Measurements from ENCODE around the gene CCDC121.

CCDC121 gene

DNA sequence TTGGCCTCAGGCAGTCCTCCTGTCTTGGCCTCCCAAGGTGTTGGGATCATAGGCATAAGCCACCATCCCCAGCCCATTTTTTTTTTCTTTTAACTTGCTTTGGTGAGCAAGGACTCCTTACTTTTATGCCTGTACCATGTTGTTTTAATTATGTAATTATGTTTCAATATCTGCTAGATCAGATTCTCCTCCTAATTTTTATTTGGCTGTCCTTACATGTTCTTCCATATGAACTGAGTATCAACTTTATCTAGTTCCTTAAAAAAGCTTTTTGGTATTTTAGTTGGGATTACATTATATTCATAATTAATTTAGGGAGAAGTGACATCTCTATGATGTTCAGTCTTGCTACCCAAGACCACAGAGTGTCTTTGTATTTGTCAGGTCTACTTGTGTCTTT lies 16.4 kb upstream of the CCDC121 start:
- no peaks in the 10 kb centered on the region for H3K9me2 ChIP-seq (replicated peaks; ENCODE audit: insufficient read depth, low read length)
- no peak overlapping the region for H3K27ac ChIP-seq (ENCODE audit: low read depth, low read length)
- H4K20me1 ChIP-seq (ENCODE audit: low read depth, low read length), result no peaks in the 10 kb centered on the region
- no peak overlapping the region for H3K9ac ChIP-seq (ENCODE audit: low read length)
- peaks cover 19% of the 10 kb centered on the region for H3K36me3 ChIP-seq (ENCODE audit: low read length)
- H3K79me2 ChIP-seq (ENCODE audit: insufficient read depth, low read length), result no peaks in the 10 kb centered on the region
- no peaks in the 10 kb centered on the region for H3K9me3 ChIP-seq (ENCODE audit: insufficient read depth, low read length)
- TF ChIP-seq, protein P1, sequence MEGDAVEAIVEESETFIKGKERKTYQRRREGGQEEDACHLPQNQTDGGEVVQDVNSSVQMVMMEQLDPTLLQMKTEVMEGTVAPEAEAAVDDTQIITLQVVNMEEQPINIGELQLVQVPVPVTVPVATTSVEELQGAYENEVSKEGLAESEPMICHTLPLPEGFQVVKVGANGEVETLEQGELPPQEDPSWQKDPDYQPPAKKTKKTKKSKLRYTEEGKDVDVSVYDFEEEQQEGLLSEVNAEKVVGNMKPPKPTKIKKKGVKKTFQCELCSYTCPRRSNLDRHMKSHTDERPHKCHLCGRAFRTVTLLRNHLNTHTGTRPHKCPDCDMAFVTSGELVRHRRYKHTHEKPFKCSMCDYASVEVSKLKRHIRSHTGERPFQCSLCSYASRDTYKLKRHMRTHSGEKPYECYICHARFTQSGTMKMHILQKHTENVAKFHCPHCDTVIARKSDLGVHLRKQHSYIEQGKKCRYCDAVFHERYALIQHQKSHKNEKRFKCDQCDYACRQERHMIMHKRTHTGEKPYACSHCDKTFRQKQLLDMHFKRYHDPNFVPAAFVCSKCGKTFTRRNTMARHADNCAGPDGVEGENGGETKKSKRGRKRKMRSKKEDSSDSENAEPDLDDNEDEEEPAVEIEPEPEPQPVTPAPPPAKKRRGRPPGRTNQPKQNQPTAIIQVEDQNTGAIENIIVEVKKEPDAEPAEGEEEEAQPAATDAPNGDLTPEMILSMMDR (IDR thresholded peaks at IDR 0.05; ENCODE audit: insufficient read depth, low read length, poor library complexity, severe bottlenecking), result no peak
- TF ChIP-seq EZH2phosphoT487 (conservative IDR thresholded peaks at IDR 0.05; ENCODE audit: low read length), result no peak
- no peak overlapping the region for H3K4me2 ChIP-seq (ENCODE audit: low read depth, low read length, poor library complexity, severe bottlenecking)
- no peaks in the 10 kb centered on the region for H3K27me3 ChIP-seq (ENCODE audit: low read length)
- H3K4me3 ChIP-seq (ENCODE audit: insufficient read depth, low read length, poor library complexity, severe bottlenecking), result no peak overlapping the region
- H2AFZ ChIP-seq (ENCODE audit: low read depth, low read length, severe bottlenecking), result no peak overlapping the region
- peaks cover 4% of the 10 kb centered on the region for H3F3A ChIP-seq (ENCODE audit: insufficient read depth)

DNA sequence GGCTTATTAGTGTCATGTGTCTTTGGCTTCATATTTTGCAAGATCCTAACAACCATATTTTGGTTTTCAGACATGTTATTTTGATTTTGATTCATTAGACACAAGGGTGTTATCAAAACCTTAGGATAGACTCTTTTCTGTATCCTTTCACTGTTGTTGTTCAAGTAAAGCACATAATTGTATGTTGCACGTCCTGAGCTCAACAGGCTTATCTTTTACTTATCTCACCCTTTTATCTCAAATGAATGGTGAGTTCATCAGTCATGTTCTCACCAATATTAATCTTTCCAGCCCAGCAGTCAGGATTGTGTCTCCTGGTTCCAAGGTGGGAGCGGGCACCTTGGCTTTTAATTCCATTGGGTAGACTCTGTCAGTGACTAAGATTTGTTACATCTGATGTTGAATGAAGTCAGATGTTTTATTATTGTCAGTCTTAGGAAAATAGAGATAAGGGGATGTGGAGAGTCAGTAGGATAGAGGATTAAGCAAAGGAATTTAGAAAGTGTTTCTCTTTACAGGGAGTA lies 12.0 kb upstream of the CCDC121 start:
- TF ChIP-seq, protein P1 (IDR thresholded peaks at IDR 0.05; ENCODE audit: insufficient read depth, low read length, poor library complexity, severe bottlenecking), result no peak
- no peak for TF ChIP-seq EZH2phosphoT487 (conservative IDR thresholded peaks at IDR 0.05; ENCODE audit: low read length)
- H3K27me3 ChIP-seq (ENCODE audit: low read length), result no peaks in the 10 kb centered on the region
- H3F3A ChIP-seq (ENCODE audit: insufficient read depth), result peaks cover 4% of the 10 kb centered on the region
- H3K79me2 ChIP-seq (ENCODE audit: insufficient read depth, low read length), result no peaks in the 10 kb centered on the region
- no peak overlapping the region for H3K9ac ChIP-seq (ENCODE audit: low read length)
- no peak overlapping the region for H3K4me3 ChIP-seq (ENCODE audit: insufficient read depth, low read length, poor library complexity, severe bottlenecking)
- peaks cover 27% of the 10 kb centered on the region for H3K36me3 ChIP-seq (ENCODE audit: low read length)
- H3K9me2 ChIP-seq (replicated peaks; ENCODE audit: insufficient read depth, low read length), result no peaks in the 10 kb centered on the region
- H2AFZ ChIP-seq (ENCODE audit: low read depth, low read length, severe bottlenecking), result no peak overlapping the region
- H3K4me2 ChIP-seq (ENCODE audit: low read depth, low read length, poor library complexity, severe bottlenecking), result no peak overlapping the region
- H3K27ac ChIP-seq (ENCODE audit: low read depth, low read length), result no peak overlapping the region
- H3K9me3 ChIP-seq (ENCODE audit: insufficient read depth, low read length), result no peaks in the 10 kb centered on the region
- H4K20me1 ChIP-seq (ENCODE audit: low read depth, low read length), result no peaks in the 10 kb centered on the region

DNA sequence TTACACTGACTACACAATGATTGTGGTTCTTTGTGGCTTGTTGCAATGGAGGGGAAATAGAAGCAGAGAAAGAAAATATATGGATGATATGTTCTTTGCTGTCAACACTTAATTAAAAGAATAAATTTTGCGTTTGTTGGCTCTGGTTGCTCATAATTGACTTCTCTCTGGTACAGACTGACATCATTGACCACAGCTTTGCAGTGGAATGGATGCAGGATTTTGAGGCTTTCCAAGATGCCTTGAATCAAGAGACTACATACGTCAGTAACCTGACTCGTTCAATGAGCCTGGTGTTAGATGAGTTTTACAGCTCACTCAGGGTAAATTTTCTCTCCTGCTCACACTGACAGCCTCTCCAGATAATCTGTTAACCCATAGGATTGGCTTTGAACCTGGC lies 9.9 kb upstream of the CCDC121 start:
- no peak overlapping the region for H2AFZ ChIP-seq (ENCODE audit: low read depth, low read length, severe bottlenecking)
- no peaks in the 10 kb centered on the region for H3K9me2 ChIP-seq (replicated peaks; ENCODE audit: insufficient read depth, low read length)
- H3K36me3 ChIP-seq (ENCODE audit: low read length), result peaks cover 36% of the 10 kb centered on the region
- no peak overlapping the region for H3K9ac ChIP-seq (ENCODE audit: low read length)
- H4K20me1 ChIP-seq (ENCODE audit: low read depth, low read length), result no peaks in the 10 kb centered on the region
- H3K27me3 ChIP-seq (ENCODE audit: low read length), result no peaks in the 10 kb centered on the region
- H3F3A ChIP-seq (ENCODE audit: insufficient read depth), result no peaks in the 10 kb centered on the region; the same call in 1 of the 2 replicates
- H3K4me3 ChIP-seq (ENCODE audit: insufficient read depth, low read length, poor library complexity, severe bottlenecking), result no peak overlapping the region
- H3K4me2 ChIP-seq (ENCODE audit: low read depth, low read length, poor library complexity, severe bottlenecking), result no peak overlapping the region
- H3K27ac ChIP-seq (ENCODE audit: low read depth, low read length), result no peak overlapping the region
- no peaks in the 10 kb centered on the region for H3K79me2 ChIP-seq (ENCODE audit: insufficient read depth, low read length)
- H3K9me3 ChIP-seq (ENCODE audit: insufficient read depth, low read length), result no peaks in the 10 kb centered on the region
- TF ChIP-seq, protein P1 (IDR thresholded peaks at IDR 0.05; ENCODE audit: insufficient read depth, low read length, poor library complexity, severe bottlenecking), result no peak
- TF ChIP-seq EZH2phosphoT487 (conservative IDR thresholded peaks at IDR 0.05; ENCODE audit: low read length), result no peak

All from SU-DHL-6 (cell line).